Left lung (tissue), 10 donors: ENCODE measurements around the gene USP48. TPM values are rescaled to one million over a fixed set of nuclear protein-coding genes. Genes with fewer than 3 reads are reported as not detected.

ENCODE experiments used
- ATAC-seq: fragments of 200-7000 bp; cut with Tn5 transposase; one replicate; pipeline ENCODE4 v1.9.1; 2020; ENCODE audit warnings: moderate library complexity
- DNase-seq, 4 donors: peaks; one replicate each; pipeline ENCODE4 v3.0.0-alpha.2; 2013 to 2020
- H3K27ac ChIP-seq, 2 donors: fragments of 200-600 bp; sonication (generic) in 1 of 2; one replicate each; pipeline versions ENCODE4 v1.5.0 to v1.8.0; 2020 to 2021
- H3K27me3 ChIP-seq, 2 donors: fragments of 200-600 bp; sonication (generic) in 1 of 2; one replicate each; pipeline versions ENCODE4 v1.5.0 to v1.8.0; 2020 to 2021
- H3K36me3 ChIP-seq, 2 donors: fragments of 200-600 bp; sonication (generic) in 1 of 2; one replicate each; pipeline versions ENCODE4 v1.5.0 to v1.8.0; 2020 to 2021
- H3K4me1 ChIP-seq, 2 donors: fragments of 200-600 bp; one replicate each; pipeline ENCODE4 v1.8.0; 2021
- H3K4me3 ChIP-seq, 2 donors: fragments of 200-600 bp; sonication (generic) in 1 of 2; one replicate each; pipeline versions ENCODE4 v1.5.0 to v1.8.0; 2020 to 2021; ENCODE audit warnings: mild to moderate bottlenecking in 1 of 2
- H3K9me3 ChIP-seq, 2 donors: fragments of 200-600 bp; sonication (generic) in 1 of 2; one replicate each; pipeline versions ENCODE4 v1.5.0 to v1.8.0; 2020 to 2021
- CTCF ChIP-seq, 2 donors: fragments of 200-600 bp; sonication (generic) in 1 of 2; IDR thresholded peaks; one replicate each; pipeline versions ENCODE4 v1.5.0 to v1.8.0; 2021; ENCODE audit warnings: antibody characterized with exemption in 2 of 2
- intact Hi-C, 2 donors: fragments of 100-400 bp; cut with DNase I; formaldehyde crosslinking; loops; one replicate each; pipeline versions ENCODE4 v1.11.2 to v1.14.2; 2022
- polyA plus RNA-seq, 6 donors: library from polyadenylated mRNA; unstranded; fragments of 120-200 nt; gene quantifications; one replicate each; pipeline ENCODE4 v1.2.1, GENCODE V29; 2013; ENCODE audit not compliant: insufficient read length in 6 of 6
- total RNA-seq, 2 donors: library from RNA; stranded (reverse); fragmentation: NEBNext Ultra II Directional; extraction: Animal tissue kit (Norgen Biotek cat#: 25700); gene quantifications; one replicate each; pipeline ENCODE4 v1.2.1, GENCODE V29; 2021
- donor health status: DM: no; HTN: yes; CAD: no.
- donor health status: DM: no; HTN: no; CAD: no.

The USP48 gene
- total and polyA plus RNA-seq, 8 donors = 57.9 to 95.6 (median 80.9) TPM

- H3K36me3 ChIP-seq = peaks cover 0 to 93% of the 10 kb centered on the region in 2 donors
- no peak overlapping the region for H3K27ac ChIP-seq
Measured at GRCh38 chr1:21704145-21704544, 78.8 kb downstream of the USP48 start.

GRCh38 chr1:21703318-21703963 is 79.5 kb downstream of the USP48 start:
- intact Hi-C loops = no loop called here
- TF ChIP-seq CTCF (IDR thresholded peaks at IDR 0.05) = peak; percentile 21 to 31
- Histone ChIP-seq H3K4me3 (no peak overlapping the region), H3K27me3 (no peaks in the 10 kb centered on the region), H3K27ac (no peak overlapping the region), H3K4me1 (peaks cover 0 to 7% of the 10 kb centered on the region in 2 donors), H3K9me3 (no peaks in the 10 kb centered on the region), H3K36me3 (peaks cover 0 to 93% of the 10 kb centered on the region in 2 donors)
- DNase-seq (peak in 1 of 4 donors; percentile 5), ATAC-seq (peak; percentile 54)

More at GRCh38 chr1:21704145-21704544, 78.8 kb downstream of the USP48 start:
- no peak for TF ChIP-seq CTCF (IDR thresholded peaks at IDR 0.05)
- DNase-seq (no peak), ATAC-seq (no peak)
- Histone ChIP-seq H3K27me3 (no peaks in the 10 kb centered on the region), H3K4me3 (no peak overlapping the region), H3K9me3 (no peaks in the 10 kb centered on the region), H3K4me1 (peaks cover 0 to 7% of the 10 kb centered on the region in 2 donors)
- intact Hi-C loops = no loop called here

- Histone ChIP-seq H3K4me3 (no peak overlapping the region), H3K36me3 (peaks cover 0 to 93% of the 10 kb centered on the region in 2 donors), H3K4me1 (peaks cover 0 to 7% of the 10 kb centered on the region in 2 donors), H3K27ac (no peak overlapping the region), H3K9me3 (no peaks in the 10 kb centered on the region), H3K27me3 (no peaks in the 10 kb centered on the region)
- DNase-seq = no peak
- intact Hi-C loops = no loop called here
- ATAC-seq = no peak
- no peak for TF ChIP-seq CTCF (IDR thresholded peaks at IDR 0.05)
Measured at GRCh38 chr1:21702780-21703179, 80.2 kb downstream of the USP48 start.

GRCh38 chr1:21701401-21701800 is 81.5 kb downstream of the USP48 start:
- ATAC-seq = no peak
- Histone ChIP-seq H3K27ac (no peak overlapping the region), H3K4me1 (peaks cover 0 to 5% of the 10 kb centered on the region in 2 donors), H3K36me3 (peaks cover 0 to 97% of the 10 kb centered on the region in 2 donors), H3K9me3 (no peaks in the 10 kb centered on the region), H3K27me3 (no peaks in the 10 kb centered on the region), H3K4me3 (no peak overlapping the region)
- no peak for DNase-seq
- intact Hi-C loops = no loop called here
- TF ChIP-seq CTCF (IDR thresholded peaks at IDR 0.05) = no peak

- Histone ChIP-seq H3K9me3 (no peaks in the 10 kb centered on the region), H3K4me1 (no peaks in the 10 kb centered on the region), H3K27ac (no peak overlapping the region), H3K4me3 (no peak overlapping the region), H3K36me3 (peaks cover 0 to 95% of the 10 kb centered on the region in 2 donors), H3K27me3 (no peaks in the 10 kb centered on the region)
- intact Hi-C loops = no loop called here
- no peak for ATAC-seq
- no peak for TF ChIP-seq CTCF (IDR thresholded peaks at IDR 0.05)
- DNase-seq = no peak
Measured at GRCh38 chr1:21700094-21700493, 82.9 kb downstream of the USP48 start.
